GM12878 (cell line): ENCODE results near the gene CACNA1E. TPM values are rescaled to one million over a fixed set of nuclear protein-coding genes. Genes with fewer than 3 reads are reported as not detected.

Source experiments
- ATAC-seq: fragments of 200-7000 bp; cut with Tn5 transposase; 3 replicates; pipeline ENCODE4 v1.9.1; 2020; ENCODE audit warnings: mild to moderate bottlenecking, moderate library complexity
- BruUV-seq: library from RNA; stranded (reverse); fragments of 400-500 nt; replicated peaks from 2 replicates; lab custom pipeline; 2021; lab: Mats Ljungman, UMichigan
- CTCF ChIA-PET: fragments of 300-600 bp; sonication (Branson Sonifier 250); formaldehyde crosslinking; extraction: SDS; loops from one replicate; lab custom pipeline; 2021; ENCODE audit warnings: inconsistent platforms; lab: Yijun Ruan, JAX
- POLR2A ChIA-PET: fragments of 350-600 bp; formaldehyde crosslinking; extraction: SDS; loops from one replicate; lab custom pipeline; 2021; ENCODE audit warnings: inconsistent platforms; lab: Charles Lee
- RAD21 ChIA-PET: fragments of 300-600 bp; sonication (Branson Sonifier 250); formaldehyde crosslinking; loops from one replicate; lab custom pipeline; 2023; ENCODE audit warnings: antibody characterized with exemption; ENCODE audit not compliant: unreplicated experiment; lab: Charles Lee
- SMC1A ChIA-PET: fragments of 300-600 bp; sonication (Branson Sonifier 250); formaldehyde crosslinking; loops from one replicate; lab custom pipeline; 2023; ENCODE audit not compliant: unreplicated experiment, uncharacterized antibody; lab: Charles Lee
- DNase-seq: peaks from one replicate; pipeline ENCODE4 v3.0.0-alpha.2; 2011; ENCODE audit warnings: low read depth, low spot score
- FAIRE-seq: peaks from 3 replicates; lab custom pipeline; 2011; peaks lifted over from hg19 to GRCh38; lab: Jason Lieb, UNC
- H2AFZ ChIP-seq: 2 replicates; pipeline ENCODE4 v1.6.0; 2011; ENCODE audit warnings: low read depth, low read length, control low read depth; ENCODE audit not compliant: control insufficient read depth
- H3K27ac ChIP-seq: 2 replicates; pipeline ENCODE4 v1.5.1; 2011; ENCODE audit warnings: control low read depth; ENCODE audit not compliant: control insufficient read depth, insufficient read depth
- H3K27me3 ChIP-seq, 2 experiments: replicated peaks in 1 of 2; 2 replicates each; pipeline versions ENCODE4 v1.6.0 to v1.6.1; 2011; ENCODE audit warnings: low read length in 1 of 2; ENCODE audit not compliant: control insufficient read depth in 2 of 2, insufficient read depth in 2 of 2
- H3K36me3 ChIP-seq, 2 experiments: 2 replicates each; pipeline ENCODE4 v1.5.1; 2011; ENCODE audit warnings: low read length in 1 of 2; ENCODE audit not compliant: control insufficient read depth in 2 of 2, insufficient read depth in 2 of 2
- H3K4me1 ChIP-seq: 2 replicates; pipeline ENCODE4 v1.6.1; 2011; ENCODE audit warnings: mild to moderate bottlenecking, low read length, moderate library complexity, mixed read lengths; ENCODE audit not compliant: control insufficient read depth, insufficient read depth
- H3K4me2 ChIP-seq: 2 replicates; pipeline ENCODE4 v1.6.0; 2011; ENCODE audit warnings: control low read depth; ENCODE audit not compliant: control insufficient read depth, insufficient read depth
- H3K4me3 ChIP-seq: fragments of 200-600 bp; sonication (generic); 2 replicates; pipeline ENCODE4 v1.5.1; 2016
- H3K79me2 ChIP-seq: 2 replicates; pipeline ENCODE4 v1.6.0; 2011; ENCODE audit warnings: low read length; ENCODE audit not compliant: control insufficient read depth, insufficient read depth
- H3K9ac ChIP-seq: 2 replicates; pipeline ENCODE4 v1.8.0; 2011; ENCODE audit warnings: low read length, control low read depth, mixed read lengths; ENCODE audit not compliant: control insufficient read depth, insufficient read depth
- H3K9me3 ChIP-seq: replicated peaks from 3 replicates; pipeline ENCODE4 v1.5.1; 2011; ENCODE audit warnings: mild to moderate bottlenecking, low read length; ENCODE audit not compliant: control insufficient read depth, insufficient read depth
- H4K20me1 ChIP-seq: 2 replicates; pipeline ENCODE4 v1.6.0; 2011; ENCODE audit not compliant: control insufficient read depth, insufficient read depth
- CHD1 ChIP-seq: IDR thresholded peaks from 2 replicates; pipeline ENCODE4 v1.6.1; 2012; ENCODE audit warnings: low read depth, low read length, improper control_type of control experiment
- FOS ChIP-seq: IDR thresholded peaks from 3 replicates; pipeline ENCODE4 v1.6.1; 2011; ENCODE audit warnings: borderline replicate concordance; ENCODE audit not compliant: insufficient read length; ENCODE audit errors: extremely low read depth
- GATAD2B ChIP-seq: fragments of 450-650 bp; conservative IDR thresholded peaks from 2 replicates; pipeline ENCODE4 v1.6.1; 2017; ENCODE audit warnings: low read depth, mild to moderate bottlenecking, moderate library complexity
- KDM1A ChIP-seq: fragments of 200-600 bp; sonication (generic); IDR thresholded peaks from 2 replicates; pipeline ENCODE4 v1.6.1; 2016; ENCODE audit warnings: borderline replicate concordance
- MXI1 ChIP-seq: fragments of 150-350 bp; IDR thresholded peaks from 2 replicates; pipeline ENCODE4 v1.6.1; 2011; ENCODE audit warnings: low read depth, mild to moderate bottlenecking, inconsistent platforms, low read length, improper control_type of control experiment
- MYB ChIP-seq: fragments of 150-350 bp; IDR thresholded peaks from 2 replicates; pipeline ENCODE4 v1.6.1; 2014; ENCODE audit warnings: mild to moderate bottlenecking, low read depth, low read length, borderline replicate concordance
- NFXL1 ChIP-seq: fragments of 450-650 bp; IDR thresholded peaks from 2 replicates; pipeline ENCODE4 v1.6.1; 2017; ENCODE audit warnings: antibody characterized with exemption, mild to moderate bottlenecking, borderline replicate concordance
- SMARCA5 ChIP-seq: fragments of 450-650 bp; IDR thresholded peaks from 2 replicates; pipeline ENCODE4 v1.6.1; 2017; ENCODE audit warnings: mild to moderate bottlenecking
- SPI1 ChIP-seq: IDR thresholded peaks from 2 replicates; pipeline ENCODE4 v1.6.1; 2011; ENCODE audit warnings: low read depth, mild to moderate bottlenecking, low read length, moderate library complexity, borderline replicate concordance; ENCODE audit not compliant: insufficient read depth
- ZNF207 ChIP-seq: fragments of 450-650 bp; IDR thresholded peaks from 2 replicates; pipeline ENCODE4 v1.6.1; 2014; ENCODE audit warnings: antibody characterized with exemption, mild to moderate bottlenecking, borderline replicate concordance
- ZNF622 ChIP-seq: fragments of 450-650 bp; IDR thresholded peaks from 2 replicates; pipeline ENCODE4 v1.6.1; 2017; ENCODE audit warnings: mild to moderate bottlenecking, inconsistent platforms
- ZSCAN29 ChIP-seq: fragments of 450-650 bp; IDR thresholded peaks from 2 replicates; pipeline ENCODE4 v1.6.1; 2017; ENCODE audit warnings: mild to moderate bottlenecking, moderate library complexity
- in situ Hi-C: fragments of 300-500 bp; cut with MboI; formaldehyde crosslinking; loops from 9 replicates; pipeline ENCODE4 v1.14.3; 2018; ENCODE audit warnings: mixed read lengths
- intact Hi-C: fragments of 100-400 bp; cut with micrococcal nuclease; formaldehyde crosslinking; loops from one replicate; pipeline ENCODE4 v1.14.2; 2022; ENCODE audit not compliant: unreplicated experiment
- polyA plus RNA-seq, 11 experiments: library from polyadenylated mRNA; depleted of rRNA in 4 of 11; unstranded in 6 of 11; stranded (reverse) in 5 of 11; fragments of >200 nt; fragmentation: Nextera tagmentation in 4 of 11; fragmentation: Illumina TruSeq in 1 of 11; extraction: Ambion mirVana in 4 of 11; extraction: Trizol in 1 of 11; gene quantifications; 1 replicate in 1 of 11; 2 replicates in 10 of 11; pipeline versions ENCODE4 v1.2.1 to v1.2.3, GENCODE V29; 2011 to 2016; ENCODE audit warnings: inconsistent platforms in 2 of 11, missing spikeins in 2 of 11, low read depth in 1 of 11
- total RNA-seq, 4 experiments: library from RNA; depleted of rRNA in 3 of 4; stranded (reverse); fragments of >200 nt in 3 of 4; fragmentation: Illumina TruSeq in 1 of 4; extraction: Trizol in 1 of 4; gene quantifications; 2 replicates each; pipeline versions ENCODE4 v1.2.1 to v1.2.3, GENCODE V29; 2013 to 2021
- TF ChIP-seq, protein P1 (sequence below): fragments of 450-650 bp; IDR thresholded peaks from 2 replicates; pipeline ENCODE4 v1.6.1; 2014; ENCODE audit warnings: mild to moderate bottlenecking
- TF ChIP-seq, protein P2 (sequence below): fragments of 450-650 bp; IDR thresholded peaks from 2 replicates; pipeline ENCODE4 v1.6.1; 2016; ENCODE audit warnings: mild to moderate bottlenecking

Gene CACNA1E
- total and polyA plus RNA-seq, 10 of the 15 experiments (the other 5 are each of a cell fraction or from before 2014, with no cell fraction given), result 0.57 to 22.0 (median 8.5) TPM

DNA sequence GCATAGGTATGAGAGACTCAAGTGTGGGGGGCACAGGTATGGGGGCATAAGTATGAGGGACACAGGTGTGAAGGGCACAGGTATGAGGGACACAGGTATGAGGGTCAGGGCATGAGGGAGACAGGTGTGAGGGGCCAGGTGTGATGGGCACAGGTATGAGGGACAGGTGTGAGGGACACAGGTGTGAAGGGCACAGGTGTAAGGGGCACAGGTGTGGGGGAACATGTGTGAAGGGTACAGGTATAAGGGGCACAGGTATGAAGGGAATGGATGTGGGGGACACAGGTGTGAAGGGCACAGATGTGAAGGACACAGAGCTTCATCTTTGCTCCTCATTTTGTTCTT is 41.2 kb upstream of the CACNA1E start:
- ChIA-PET POLR2A (interaction anchor here (3.3 kb wide), 1 partner anchor 12 kb away, joined by 15 read pairs; no protein-coding TSS in a partner anchor), RAD21 (interaction anchor here (2.9 kb wide), 1 partner anchor 12 kb away, joined by 12 read pairs; no protein-coding TSS in a partner anchor), CTCF (interaction anchor here (1.3 to 5.2 kb wide), 3 partner anchors 8 to 17 kb away, joined by 3 to 26 read pairs (median 12); no protein-coding TSS in a partner anchor), SMC1A (interaction anchor here (0.9 to 3.2 kb wide), 2 partner anchors 9 to 12 kb away, joined by 4 to 9 read pairs; no protein-coding TSS in a partner anchor)
- no peak overlapping the region for H3K4me3 ChIP-seq
- no peaks in the 10 kb centered on the region for H3K79me2 ChIP-seq
- no peaks in the 10 kb centered on the region for H3K9me3 ChIP-seq
- peaks cover 18% of the 10 kb centered on the region for H3K4me1 ChIP-seq
- ATAC-seq, result no peak
- FAIRE-seq, result no peak
- no TSS peak for BruUV-seq
- TF ChIP-seq SMARCA5, result no peak
- TF ChIP-seq ZSCAN29, result no peak
- TF ChIP-seq MXI1, result no peak
- no peak for TF ChIP-seq CHD1
- TF ChIP-seq SPI1, result no peak
- TF ChIP-seq GATAD2B, result no peak
- TF ChIP-seq, protein P1, sequence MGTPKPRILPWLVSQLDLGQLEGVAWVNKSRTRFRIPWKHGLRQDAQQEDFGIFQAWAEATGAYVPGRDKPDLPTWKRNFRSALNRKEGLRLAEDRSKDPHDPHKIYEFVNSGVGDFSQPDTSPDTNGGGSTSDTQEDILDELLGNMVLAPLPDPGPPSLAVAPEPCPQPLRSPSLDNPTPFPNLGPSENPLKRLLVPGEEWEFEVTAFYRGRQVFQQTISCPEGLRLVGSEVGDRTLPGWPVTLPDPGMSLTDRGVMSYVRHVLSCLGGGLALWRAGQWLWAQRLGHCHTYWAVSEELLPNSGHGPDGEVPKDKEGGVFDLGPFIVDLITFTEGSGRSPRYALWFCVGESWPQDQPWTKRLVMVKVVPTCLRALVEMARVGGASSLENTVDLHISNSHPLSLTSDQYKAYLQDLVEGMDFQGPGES, result no peak
- no peak for TF ChIP-seq MYB
- TF ChIP-seq, protein P2, sequence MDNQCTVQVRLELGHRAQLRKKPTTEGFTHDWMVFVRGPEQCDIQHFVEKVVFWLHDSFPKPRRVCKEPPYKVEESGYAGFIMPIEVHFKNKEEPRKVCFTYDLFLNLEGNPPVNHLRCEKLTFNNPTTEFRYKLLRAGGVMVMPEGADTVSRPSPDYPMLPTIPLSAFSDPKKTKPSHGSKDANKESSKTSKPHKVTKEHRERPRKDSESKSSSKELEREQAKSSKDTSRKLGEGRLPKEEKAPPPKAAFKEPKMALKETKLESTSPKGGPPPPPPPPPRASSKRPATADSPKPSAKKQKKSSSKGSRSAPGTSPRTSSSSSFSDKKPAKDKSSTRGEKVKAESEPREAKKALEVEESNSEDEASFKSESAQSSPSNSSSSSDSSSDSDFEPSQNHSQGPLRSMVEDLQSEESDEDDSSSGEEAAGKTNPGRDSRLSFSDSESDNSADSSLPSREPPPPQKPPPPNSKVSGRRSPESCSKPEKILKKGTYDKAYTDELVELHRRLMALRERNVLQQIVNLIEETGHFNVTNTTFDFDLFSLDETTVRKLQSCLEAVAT, result no peak
- no peak for TF ChIP-seq FOS
- TF ChIP-seq KDM1A, result no peak
- no peak for TF ChIP-seq ZNF207
- TF ChIP-seq ZNF622, result no peak
- TF ChIP-seq NFXL1, result no peak
- no peak overlapping the region for H2AFZ ChIP-seq
- H3K4me2 ChIP-seq, result no peak overlapping the region
- DNase-seq, result no peak
- intact Hi-C loops, result no loop called here
- H3K27ac ChIP-seq, result no peak overlapping the region
- no peaks in the 10 kb centered on the region for H3K36me3 ChIP-seq
- in situ Hi-C loops, result no loop called here
- H3K9ac ChIP-seq, result no peak overlapping the region
- H3K27me3 ChIP-seq, result no peaks in the 10 kb centered on the region
- H4K20me1 ChIP-seq, result no peaks in the 10 kb centered on the region
